Chondrocyte (in vitro differentiated cells): ENCODE measurements around the gene RIN1. TPM values are rescaled to one million over a fixed set of nuclear protein-coding genes. Genes with fewer than 3 reads are reported as not detected.

Source experiments
- DNase-seq: peaks from one replicate; pipeline ENCODE4 v3.0.0; 2021; ENCODE audit warnings: mixed read lengths, low spot score
- H3K27ac Mint-ChIP-seq: one replicate; pipeline ENCODE4 v1.8.0; 2021; ENCODE audit warnings: mild to moderate bottlenecking, moderate library complexity, mixed read lengths; ENCODE audit not compliant: unreplicated experiment
- H3K27me3 Mint-ChIP-seq: 2 replicates; pipeline ENCODE4 v1.8.0; 2021; ENCODE audit warnings: low read depth, mixed read lengths
- H3K36me3 Mint-ChIP-seq: 2 replicates; pipeline ENCODE4 v1.8.0; 2021; ENCODE audit warnings: low read depth, mixed read lengths
- H3K4me1 Mint-ChIP-seq: 2 replicates; pipeline ENCODE4 v1.8.0; 2021; ENCODE audit warnings: low read depth, mild to moderate bottlenecking, mixed read lengths
- H3K4me3 Mint-ChIP-seq: one replicate; pipeline ENCODE4 v1.8.0; 2021; ENCODE audit warnings: mild to moderate bottlenecking, moderate library complexity, mixed read lengths; ENCODE audit not compliant: unreplicated experiment
- H3K9me3 Mint-ChIP-seq: 2 replicates; pipeline ENCODE4 v1.8.0; 2021; ENCODE audit warnings: low read depth, mixed read lengths
- CTCF ChIP-seq: fragments of 200-600 bp; sonication (generic); IDR thresholded peaks from 2 replicates; pipeline ENCODE4 v1.5.0; 2021; ENCODE audit warnings: antibody characterized with exemption, mild to moderate bottlenecking, moderate library complexity
- total RNA-seq: library from RNA; stranded (reverse); gene quantifications from 3 replicates; pipeline ENCODE4 v1.2.1, GENCODE V29; 2021

The RIN1 gene
- total RNA-seq, 1 donor from 2014 or later = 7.1 TPM

GRCh38 chr11:66310324-66310723 lies 25.9 kb downstream of the RIN1 start:
- no peak for DNase-seq
- Mint-ChIP-seq H3K27me3 (no peaks in the 10 kb centered on the region), H3K4me1 (peaks cover 24% of the 10 kb centered on the region), H3K9me3 (no peaks in the 10 kb centered on the region), H3K36me3 (no peaks in the 10 kb centered on the region), H3K4me3 (no peak overlapping the region), H3K27ac (no peak overlapping the region)
- no peak for TF ChIP-seq CTCF

DNA sequence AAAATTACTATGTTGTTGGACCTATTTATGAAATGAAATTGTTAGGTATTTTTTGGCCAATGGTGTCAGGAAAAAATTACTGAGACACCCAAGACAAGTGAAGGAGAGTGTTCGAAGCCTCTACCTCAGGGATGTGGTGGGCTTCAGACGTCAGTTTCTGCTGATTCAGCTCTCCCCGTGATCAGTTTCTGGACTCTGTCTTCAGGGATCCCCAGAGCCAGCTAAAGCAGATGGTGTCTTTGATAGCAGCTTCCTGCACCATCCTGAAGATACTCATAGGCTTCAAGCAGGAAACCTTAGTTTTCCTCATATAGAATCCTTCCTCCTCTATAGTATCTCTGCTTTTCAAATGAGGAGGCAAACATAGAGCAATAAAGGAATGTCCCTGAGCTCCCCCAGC lies 26.8 kb downstream of the RIN1 start:
- no peaks in the 10 kb centered on the region for H3K27me3 Mint-ChIP-seq
- no peak for DNase-seq
- no peaks in the 10 kb centered on the region for H3K36me3 Mint-ChIP-seq
- no peak overlapping the region for H3K27ac Mint-ChIP-seq
- peaks cover 16% of the 10 kb centered on the region for H3K4me1 Mint-ChIP-seq
- no peak overlapping the region for H3K4me3 Mint-ChIP-seq
- TF ChIP-seq CTCF = no peak
- H3K9me3 Mint-ChIP-seq = no peaks in the 10 kb centered on the region

DNA sequence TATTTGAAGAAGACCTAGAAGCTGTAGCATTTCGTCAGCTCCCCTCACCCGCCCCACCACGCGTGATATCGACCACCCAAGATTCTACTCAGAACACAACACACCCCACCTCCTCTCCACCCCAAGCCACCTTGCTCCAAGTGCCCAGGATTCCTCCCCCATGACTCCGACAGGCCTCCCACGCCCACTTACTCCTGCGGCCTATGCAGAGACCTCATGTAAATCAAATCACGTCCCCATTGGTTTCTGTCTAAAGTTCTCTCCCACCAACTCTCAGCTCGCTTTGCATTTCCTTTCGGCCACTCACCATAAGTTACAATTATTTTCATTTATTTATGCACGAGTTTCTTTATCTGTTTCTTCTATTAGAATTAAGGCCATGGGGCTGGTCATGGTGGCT lies 33.6 kb downstream of the RIN1 start:
- Mint-ChIP-seq H3K4me1 (no peaks in the 10 kb centered on the region), H3K36me3 (no peaks in the 10 kb centered on the region), H3K4me3 (no peak overlapping the region), H3K27me3 (no peaks in the 10 kb centered on the region), H3K27ac (no peak overlapping the region), H3K9me3 (no peaks in the 10 kb centered on the region)
- TF ChIP-seq CTCF = no peak
- DNase-seq = no peak

- Mint-ChIP-seq H3K27me3 (no peaks in the 10 kb centered on the region), H3K4me1 (no peaks in the 10 kb centered on the region)
These were observed 37.0 kb downstream of the RIN1 start for GRCh38 chr11:66299186-66299585.

DNA sequence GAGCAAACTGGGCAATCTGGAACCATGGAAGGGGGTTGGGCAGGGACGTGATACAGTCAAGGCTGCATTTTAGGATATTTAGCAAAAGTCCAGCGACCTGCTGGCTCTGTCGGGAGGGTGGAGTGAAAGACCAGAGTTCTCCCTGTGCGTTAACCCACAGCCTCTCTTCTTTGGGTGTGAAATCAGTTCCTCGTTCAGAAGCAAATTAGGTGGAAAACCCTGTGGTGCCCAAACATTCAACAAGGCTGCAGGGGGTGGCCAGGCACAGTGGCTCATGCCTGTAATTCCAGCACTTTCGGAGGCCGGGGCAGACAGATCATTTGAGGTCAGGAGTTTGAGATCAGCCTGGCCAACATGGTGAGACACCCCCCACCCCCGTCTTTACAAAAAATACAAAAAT lies 38.6 kb downstream of the RIN1 start:
- no peak for TF ChIP-seq CTCF
- Mint-ChIP-seq H3K9me3 (no peaks in the 10 kb centered on the region), H3K4me3 (no peak overlapping the region), H3K36me3 (peaks cover 3% of the 10 kb centered on the region), H3K4me1 (peaks cover 3% of the 10 kb centered on the region), H3K27ac (no peak overlapping the region), H3K27me3 (peaks cover 3% of the 10 kb centered on the region)
- DNase-seq = no peak

More at GRCh38 chr11:66299186-66299585, 37.0 kb downstream of the RIN1 start:
- no peak overlapping the region for H3K4me3 Mint-ChIP-seq
- DNase-seq = no peak
- no peak for TF ChIP-seq CTCF
- H3K27ac Mint-ChIP-seq = no peak overlapping the region
- H3K36me3 Mint-ChIP-seq = peaks cover 3% of the 10 kb centered on the region
- H3K9me3 Mint-ChIP-seq = no peaks in the 10 kb centered on the region
